GM12864 (cell line): ENCODE results near the gene NCKAP5.
A peak's percentile ranks its signal among the peaks of the same experiment; 100 is the strongest.

Source experiments
- DNase-seq: peaks from one replicate; pipeline ENCODE4 v3.0.0-alpha.2; 2011; ENCODE audit warnings: low read depth
- H3K4me3 ChIP-seq: 2 replicates; pipeline ENCODE4 v1.5.1; 2011; ENCODE audit warnings: mild to moderate bottlenecking, low read depth, low read length, control low read depth
- TF ChIP-seq, protein P1 (sequence below): IDR thresholded peaks from 2 replicates; pipeline ENCODE4 v1.5.1; 2011; ENCODE audit warnings: low read depth, mild to moderate bottlenecking, moderate library complexity, low read length, control low read depth, inconsistent platforms; ENCODE audit errors: missing control alignments

Gene NCKAP5

DNA sequence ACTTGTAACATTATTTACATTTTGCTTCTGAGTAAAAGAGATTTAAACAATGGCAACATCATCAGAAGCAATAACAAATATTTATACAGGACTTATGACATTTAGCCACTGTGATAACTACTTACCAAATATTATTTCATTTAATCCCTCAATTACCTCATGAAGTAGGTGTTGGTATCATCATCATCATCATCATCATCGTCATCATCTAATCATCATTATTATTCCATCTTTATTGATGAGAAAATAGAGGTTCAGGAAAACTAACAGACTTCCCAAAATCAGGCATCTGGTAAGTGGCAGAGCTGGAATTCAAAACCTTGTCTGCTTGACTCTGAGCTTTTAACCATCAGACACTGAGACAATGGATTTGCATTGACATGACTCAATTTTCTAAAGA lies 204.4 kb downstream of the NCKAP5 start:
- no peak for DNase-seq
- no peak overlapping the region for H3K4me3 ChIP-seq
- TF ChIP-seq, protein P1, sequence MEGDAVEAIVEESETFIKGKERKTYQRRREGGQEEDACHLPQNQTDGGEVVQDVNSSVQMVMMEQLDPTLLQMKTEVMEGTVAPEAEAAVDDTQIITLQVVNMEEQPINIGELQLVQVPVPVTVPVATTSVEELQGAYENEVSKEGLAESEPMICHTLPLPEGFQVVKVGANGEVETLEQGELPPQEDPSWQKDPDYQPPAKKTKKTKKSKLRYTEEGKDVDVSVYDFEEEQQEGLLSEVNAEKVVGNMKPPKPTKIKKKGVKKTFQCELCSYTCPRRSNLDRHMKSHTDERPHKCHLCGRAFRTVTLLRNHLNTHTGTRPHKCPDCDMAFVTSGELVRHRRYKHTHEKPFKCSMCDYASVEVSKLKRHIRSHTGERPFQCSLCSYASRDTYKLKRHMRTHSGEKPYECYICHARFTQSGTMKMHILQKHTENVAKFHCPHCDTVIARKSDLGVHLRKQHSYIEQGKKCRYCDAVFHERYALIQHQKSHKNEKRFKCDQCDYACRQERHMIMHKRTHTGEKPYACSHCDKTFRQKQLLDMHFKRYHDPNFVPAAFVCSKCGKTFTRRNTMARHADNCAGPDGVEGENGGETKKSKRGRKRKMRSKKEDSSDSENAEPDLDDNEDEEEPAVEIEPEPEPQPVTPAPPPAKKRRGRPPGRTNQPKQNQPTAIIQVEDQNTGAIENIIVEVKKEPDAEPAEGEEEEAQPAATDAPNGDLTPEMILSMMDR = no peak

DNA sequence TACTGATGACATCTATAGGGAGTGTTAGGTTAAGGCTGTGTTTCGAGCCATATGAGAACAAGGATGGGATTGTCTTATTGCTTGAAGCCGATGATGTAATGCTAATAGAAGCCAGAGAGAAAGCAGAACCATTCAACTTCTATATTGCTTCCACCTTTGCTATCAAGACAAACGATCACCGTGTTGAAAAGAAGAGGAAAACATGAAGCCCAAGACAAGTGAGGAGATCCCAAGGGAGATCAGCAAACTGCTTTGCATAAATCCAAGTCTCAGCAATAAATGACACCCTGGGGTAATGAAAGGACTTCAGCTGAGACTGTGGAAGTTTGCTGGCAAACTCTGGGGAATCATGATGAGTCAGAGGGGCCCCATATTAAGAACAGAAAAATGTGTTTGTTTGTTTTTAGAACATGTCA lies 206.2 kb downstream of the NCKAP5 start:
- TF ChIP-seq, protein P1 = no peak
- DNase-seq = no peak
- H3K4me3 ChIP-seq = no peak overlapping the region

DNA sequence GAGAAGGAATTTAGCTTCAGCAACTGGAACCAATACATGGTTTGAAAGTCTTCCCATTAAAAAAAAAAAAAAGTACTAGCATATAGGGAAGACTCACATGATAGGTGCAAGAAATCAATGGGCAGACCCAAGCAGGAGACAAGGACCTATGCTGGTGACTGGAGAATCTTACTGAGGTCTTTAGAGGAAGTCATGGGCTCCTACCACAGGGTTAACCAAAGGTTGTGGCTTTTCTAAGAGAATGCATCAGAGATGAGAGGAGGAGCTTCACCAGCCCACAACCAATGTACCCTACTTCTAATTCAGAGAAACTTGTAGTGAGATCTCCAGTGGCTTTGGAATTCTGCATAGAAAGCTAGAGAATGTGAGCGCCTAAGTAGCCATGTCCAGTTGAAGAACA lies 207.4 kb downstream of the NCKAP5 start:
- TF ChIP-seq, protein P1 = no peak
- no peak overlapping the region for H3K4me3 ChIP-seq
- DNase-seq = no peak

DNA sequence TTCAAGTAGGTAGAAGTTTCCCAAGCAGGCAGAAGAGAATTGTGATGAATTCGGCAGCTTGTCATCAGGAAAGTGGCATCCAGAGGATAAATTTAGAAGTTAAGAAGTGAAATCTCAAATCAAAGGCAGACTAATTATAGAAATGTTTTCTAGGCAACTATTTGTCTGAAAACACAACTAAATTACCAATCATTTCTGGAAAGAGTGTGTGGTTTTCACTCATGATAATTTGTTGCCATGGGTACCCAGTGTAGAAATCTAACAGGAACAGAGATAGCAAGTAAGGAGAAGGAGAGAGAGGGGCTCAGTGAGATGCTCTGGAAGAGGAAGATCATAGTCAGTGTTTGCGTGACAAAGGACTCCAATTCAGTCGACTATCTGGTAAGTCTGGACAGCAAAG lies 208.1 kb downstream of the NCKAP5 start:
- DNase-seq = no peak
- TF ChIP-seq, protein P1 = no peak
- no peak overlapping the region for H3K4me3 ChIP-seq

DNA sequence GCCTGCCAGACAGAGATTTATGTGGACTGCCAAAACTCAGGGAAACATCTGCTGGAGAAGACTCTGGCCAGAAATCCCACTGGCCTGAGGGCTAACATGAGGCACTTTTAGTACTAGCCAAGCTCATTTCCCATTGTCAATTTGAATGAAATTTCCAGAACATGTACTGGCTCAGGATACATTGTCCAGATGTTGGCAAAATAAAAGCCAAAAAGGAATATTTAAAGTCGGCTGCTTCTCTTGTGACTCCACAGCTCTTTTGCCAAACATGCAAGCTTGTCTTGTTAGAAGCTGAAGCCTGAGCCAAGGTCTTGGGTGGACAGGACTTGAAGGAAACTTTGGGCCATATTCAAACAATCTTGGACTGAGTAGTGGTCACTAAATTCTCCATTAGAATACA lies 215.5 kb downstream of the NCKAP5 start:
- TF ChIP-seq, protein P1 = no peak
- no peak for DNase-seq
- H3K4me3 ChIP-seq = no peak overlapping the region

DNA sequence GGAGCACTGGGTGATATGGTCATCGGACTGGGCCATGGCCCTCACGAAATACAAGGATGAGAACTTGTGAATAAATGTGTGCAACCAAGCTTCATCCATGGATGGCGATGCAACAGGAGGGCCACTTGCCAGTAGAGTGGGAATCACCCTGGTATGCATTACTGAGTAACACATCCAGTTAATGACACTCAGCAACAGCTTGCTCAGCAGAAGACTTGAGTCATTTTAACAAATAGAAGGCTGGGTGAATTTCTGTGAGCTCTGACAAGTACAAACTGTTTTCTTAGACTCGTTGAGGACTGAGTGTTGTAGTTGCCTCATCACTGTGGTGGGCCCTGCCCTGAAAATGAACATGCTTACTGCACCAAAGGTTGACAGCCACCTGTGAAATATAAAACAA lies 221.6 kb downstream of the NCKAP5 start:
- DNase-seq = peak; percentile 4

DNA sequence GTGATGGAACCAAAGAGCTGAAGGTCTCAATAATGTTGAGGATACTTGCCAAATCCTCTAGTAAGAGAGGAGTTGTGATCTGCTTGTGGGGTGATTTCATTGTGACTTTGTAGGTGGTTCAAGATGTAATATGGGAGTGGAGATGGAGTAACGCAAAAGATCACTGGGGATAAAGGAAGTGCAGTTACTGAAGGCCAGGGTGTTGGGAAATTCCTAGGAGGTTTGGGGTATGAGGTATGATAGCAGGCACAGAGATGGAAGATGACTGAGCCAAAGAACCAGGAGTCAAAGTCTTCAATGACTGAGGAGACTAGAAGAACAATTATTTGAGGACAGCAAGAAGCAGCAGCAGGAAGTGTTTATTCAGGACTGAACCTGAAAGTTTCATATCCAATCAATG lies 222.6 kb downstream of the NCKAP5 start:
- DNase-seq = no peak
- TF ChIP-seq, protein P1 = no peak
- H3K4me3 ChIP-seq = no peak overlapping the region

More for the DNA sequence above, 221.6 kb downstream of the NCKAP5 start:
- H3K4me3 ChIP-seq = no peak overlapping the region
- TF ChIP-seq, protein P1 = no peak
